GM19240 (cell line): Measurements from ENCODE around the gene SSNA1.

Experiments used
- DNase-seq: peaks from one replicate; pipeline ENCODE4 v3.0.0; 2011; ENCODE audit warnings: low spot score; ENCODE audit not compliant: insufficient read length

The SSNA1 gene

DNA sequence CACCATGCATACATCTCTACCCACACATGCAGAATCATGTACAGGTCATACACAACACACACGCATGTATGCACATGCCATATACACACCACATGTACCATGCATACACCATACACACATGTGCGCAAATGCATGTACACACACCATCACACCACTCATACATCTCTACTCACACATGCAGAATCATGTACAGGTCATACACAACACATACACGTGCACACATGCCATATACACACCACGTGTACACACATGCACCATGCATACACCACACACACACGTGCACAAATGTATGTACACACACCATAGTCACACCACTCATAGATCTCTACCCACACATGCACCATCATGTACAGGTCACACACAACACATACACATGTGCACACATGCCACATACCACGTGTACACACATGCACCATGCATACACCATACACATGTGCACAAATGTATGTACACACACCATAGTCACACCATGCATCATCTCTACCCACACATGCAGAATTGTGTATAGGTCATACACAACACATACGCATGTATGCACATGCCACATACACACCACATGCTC lies 35.6 kb upstream of the SSNA1 start:
- no peak for DNase-seq

GRCh38 chr9:137156567-137157375 lies 31.7 kb upstream of the SSNA1 start:
- no peak for DNase-seq

GRCh38 chr9:137157618-137158415 lies 30.7 kb upstream of the SSNA1 start:
- no peak for DNase-seq

DNA sequence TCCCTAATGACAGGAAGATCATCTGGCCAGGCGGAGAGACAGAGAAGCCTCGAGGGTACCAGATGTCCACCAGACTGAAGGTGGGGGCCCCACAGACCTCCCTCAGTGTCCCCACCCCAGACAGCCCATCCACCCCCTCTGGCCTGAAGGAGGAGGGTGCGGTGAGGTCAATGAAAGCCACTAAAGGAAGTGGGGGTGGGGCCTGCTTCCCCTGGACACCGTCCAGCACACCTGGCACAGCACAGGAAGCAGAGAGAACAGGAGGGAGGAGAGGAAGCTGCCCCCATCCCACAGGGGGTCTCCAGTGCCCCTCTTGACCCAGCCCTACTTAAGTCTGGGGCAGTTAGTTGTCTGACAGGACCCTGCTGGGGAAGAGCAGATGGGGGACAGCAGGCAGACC lies 29.9 kb upstream of the SSNA1 start:
- no peak for DNase-seq

DNA sequence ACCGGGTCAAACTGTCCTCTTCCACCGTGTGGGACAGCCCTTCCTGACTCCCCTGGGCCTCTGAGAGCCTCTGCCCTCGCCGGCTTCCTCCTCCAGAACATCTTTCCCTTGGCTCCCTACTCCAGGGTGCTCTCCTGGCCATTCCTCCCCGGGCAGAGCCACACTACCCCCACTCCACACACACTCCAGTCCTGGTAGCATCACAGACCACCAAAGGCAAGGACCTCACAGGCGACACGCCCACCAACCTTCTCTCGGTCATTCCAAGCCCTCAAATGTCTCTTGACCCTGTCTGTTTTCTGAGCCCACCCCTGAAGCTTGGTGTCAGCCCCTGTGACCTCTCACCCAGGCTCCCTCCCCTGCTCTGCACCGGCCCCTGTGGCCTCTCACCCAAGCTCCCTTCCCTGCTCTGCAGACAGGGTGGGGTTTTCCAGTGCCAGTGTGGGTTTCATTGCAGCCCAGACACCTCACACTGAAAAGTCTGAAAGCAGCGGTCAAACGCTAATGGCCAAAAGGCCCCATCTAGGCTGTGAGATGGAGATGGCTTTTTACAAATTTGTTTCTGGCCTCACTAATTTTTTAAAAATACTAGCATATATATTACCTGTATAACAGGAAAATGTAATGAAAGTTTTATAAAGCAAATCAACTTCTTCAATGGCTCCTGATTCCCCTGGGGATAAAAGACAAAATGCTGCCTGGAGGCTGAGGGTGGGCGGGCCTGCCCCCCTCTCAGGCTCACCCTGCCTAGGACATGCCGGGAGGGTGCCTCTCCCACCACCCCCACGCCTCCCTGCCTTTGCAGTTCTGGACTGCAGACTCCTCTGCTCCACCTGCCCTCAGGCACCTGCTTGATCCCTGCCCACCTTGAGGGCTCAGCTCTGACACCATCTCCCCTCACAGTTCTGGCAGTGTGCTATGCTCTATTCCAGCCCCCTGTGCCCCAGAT lies 29.1 kb upstream of the SSNA1 start:
- DNase-seq = no peak

DNA sequence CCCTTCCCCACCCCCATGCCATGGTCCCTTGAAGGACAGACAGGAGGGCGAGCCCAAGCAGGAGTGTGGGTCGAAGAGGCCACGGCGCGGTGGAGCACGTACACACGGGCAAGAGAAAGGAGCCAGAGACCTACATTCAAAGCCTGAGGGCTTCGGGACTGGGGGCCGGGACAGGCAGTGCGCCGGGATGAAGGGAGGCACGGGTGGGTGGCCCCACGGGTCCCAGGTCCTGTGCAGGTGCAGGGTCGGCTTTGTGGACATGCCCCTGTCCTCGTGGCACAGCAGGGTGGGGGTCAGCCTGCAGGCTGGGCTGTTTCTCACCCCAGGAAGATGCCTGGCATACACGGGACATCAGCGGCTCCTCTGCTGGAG lies 28.4 kb upstream of the SSNA1 start:
- DNase-seq = no peak

DNA sequence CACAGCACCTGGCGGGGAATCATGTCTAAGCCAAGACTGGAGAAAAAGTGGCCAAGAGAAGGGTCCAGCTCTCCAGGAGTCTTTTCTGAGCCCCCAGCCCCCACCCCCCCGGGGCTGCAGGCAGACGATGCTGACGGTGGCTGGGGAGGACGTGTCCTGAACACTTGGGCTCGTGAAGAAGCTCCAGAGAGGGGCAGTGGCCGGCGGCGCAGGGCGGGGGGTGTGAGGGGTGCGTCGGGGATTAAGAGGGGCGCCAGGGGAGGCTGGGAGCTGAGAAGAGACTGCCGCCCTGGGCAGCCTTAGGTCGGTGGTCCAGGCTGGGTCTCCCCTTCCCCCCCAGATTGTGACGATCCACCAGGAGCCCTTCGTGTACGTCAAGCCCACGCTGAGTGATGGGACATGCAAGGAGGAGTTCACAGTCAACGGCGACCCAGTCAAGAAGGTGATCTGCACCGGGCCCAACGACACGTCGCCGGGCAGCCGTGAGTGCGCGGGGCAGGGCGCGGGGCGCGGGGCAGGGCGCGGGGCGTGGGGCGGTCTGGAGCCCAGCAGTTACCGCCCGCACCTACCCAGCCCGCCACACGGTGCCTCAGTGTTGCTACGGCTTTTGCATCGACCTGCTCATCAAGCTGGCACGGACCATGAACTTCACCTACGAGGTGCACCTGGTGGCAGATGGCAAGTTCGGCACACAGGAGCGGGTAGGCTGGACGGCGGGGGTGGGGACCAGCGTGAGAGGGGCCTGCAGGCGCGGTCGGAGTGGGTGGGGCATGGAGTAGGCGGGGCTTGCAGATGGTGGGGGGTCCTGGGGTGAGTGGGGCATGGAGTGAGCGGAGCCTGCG lies 27.5 kb upstream of the SSNA1 start:
- no peak for DNase-seq

DNA sequence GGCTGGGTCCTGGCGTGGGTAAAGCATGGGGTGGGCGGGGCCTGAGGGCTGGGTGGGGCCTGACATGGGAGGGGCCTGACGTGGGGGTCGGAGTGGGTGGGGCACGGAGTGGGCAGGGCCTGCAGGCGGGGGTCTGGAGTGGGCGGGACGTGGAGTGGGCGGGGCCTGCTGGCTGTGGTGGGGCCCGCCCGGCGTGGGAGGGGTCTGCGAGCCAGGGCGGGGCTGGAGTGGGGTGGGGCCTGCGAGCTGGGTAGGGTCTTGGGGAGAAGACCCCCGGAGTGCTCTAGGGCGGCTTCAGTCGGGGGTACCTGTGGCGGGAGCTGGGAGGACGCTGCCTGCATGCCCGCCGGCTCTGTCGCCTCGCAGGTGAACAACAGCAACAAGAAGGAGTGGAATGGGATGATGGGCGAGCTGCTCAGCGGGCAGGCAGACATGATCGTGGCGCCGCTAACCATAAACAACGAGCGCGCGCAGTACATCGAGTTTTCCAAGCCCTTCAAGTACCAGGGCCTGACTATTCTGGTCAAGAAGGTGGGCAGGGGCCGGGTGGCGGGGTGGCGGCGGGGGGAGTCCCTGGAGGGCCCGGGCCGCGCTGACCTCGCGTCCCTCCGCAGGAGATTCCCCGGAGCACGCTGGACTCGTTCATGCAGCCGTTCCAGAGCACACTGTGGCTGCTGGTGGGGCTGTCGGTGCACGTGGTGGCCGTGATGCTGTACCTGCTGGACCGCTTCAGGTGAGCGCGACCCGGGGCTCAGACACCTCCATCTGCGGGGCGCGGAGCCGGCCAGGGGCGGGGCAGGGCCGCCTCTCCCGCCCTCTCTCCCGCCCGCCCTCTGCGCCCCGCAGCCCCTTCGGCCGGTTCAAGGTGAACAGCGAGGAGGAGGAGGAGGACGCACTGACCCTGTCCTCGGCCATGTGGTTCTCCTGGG lies 26.7 kb upstream of the SSNA1 start:
- no peak for DNase-seq

DNA sequence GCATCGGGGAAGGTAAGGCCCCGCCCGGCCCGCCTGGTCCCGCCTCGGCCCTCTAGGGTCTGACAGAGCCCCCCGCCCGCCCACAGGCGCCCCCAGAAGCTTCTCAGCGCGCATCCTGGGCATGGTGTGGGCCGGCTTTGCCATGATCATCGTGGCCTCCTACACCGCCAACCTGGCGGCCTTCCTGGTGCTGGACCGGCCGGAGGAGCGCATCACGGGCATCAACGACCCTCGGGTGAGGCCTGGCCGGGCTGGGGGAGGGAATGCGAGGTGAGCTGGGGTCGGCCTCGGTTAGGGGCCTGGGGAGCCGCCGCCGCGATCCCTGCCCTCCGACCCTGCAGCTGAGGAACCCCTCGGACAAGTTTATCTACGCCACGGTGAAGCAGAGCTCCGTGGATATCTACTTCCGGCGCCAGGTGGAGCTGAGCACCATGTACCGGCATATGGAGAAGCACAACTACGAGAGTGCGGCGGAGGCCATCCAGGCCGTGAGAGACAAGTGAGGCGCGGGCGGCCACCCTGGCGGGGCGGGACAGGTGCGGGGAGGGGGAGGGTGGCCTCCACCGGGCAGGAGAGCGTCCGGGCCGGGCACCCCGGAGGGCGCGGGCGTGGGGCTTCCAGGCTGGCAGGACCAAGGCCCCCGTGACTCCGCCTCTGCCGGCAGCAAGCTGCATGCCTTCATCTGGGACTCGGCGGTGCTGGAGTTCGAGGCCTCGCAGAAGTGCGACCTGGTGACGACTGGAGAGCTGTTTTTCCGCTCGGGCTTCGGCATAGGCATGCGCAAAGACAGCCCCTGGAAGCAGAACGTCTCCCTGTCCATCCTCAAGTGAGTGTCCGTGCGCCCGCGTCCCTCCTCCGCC lies 25.7 kb upstream of the SSNA1 start:
- DNase-seq = no peak

DNA sequence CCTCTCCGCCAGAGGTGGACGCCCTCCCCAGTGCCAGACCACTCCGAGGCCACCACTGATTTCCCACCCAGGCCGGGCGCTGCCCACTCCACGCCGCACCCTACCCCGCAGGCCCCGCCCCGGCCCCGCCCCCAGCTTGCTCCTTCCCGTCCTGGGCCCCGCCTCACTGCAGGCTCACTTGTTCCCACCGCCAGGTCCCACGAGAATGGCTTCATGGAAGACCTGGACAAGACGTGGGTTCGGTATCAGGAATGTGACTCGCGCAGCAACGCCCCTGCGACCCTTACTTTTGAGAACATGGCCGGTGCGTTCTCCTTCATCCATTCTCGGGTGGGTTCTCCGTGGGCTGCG lies 25.1 kb upstream of the SSNA1 start:
- no peak for DNase-seq

- no peak for DNase-seq
These were observed 24.7 kb upstream of the SSNA1 start for GRCh38 chr9:137163805-137164204.

DNA sequence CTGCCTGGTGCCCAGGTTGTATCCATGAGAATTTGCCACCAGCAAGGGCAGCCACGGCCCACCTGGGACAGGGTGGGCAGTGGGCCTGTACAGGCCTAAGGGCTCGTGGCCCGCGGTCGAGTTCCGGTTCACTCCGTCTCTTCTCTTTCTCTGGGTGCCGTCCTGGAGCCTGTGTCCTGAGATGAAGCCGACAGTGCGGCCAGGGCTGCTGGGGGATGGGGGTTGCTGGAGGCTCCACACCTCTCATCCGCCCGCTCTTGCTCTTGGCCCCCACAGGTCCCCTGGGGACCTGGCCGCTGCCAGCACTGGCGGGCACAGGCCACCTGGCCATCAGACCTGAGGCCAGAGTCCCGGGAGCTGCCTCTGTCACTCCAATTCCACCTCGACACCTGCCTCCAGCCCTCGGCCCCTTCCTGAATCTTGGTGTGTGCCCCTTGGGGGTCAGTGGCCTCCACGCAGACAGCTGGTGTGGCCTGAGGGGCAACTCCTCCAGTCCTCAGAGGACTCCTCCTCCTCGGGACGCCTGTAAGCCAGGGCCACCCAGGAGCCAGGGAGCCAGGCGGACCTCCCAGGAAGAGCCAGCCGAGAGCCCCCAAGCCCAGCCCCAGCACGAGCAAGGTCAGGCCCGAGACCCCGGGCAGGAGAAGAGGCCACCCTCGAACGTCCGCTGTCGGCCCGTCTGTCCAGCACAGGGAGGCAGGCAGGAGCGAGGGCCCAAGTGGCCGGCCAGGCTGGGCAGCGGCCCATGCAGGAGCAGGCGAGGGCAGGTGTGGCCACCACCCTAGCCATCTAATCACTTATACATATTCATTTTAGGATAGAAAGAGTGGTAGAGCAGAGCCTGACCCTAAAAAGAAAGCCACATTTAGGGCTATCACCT lies 23.9 kb upstream of the SSNA1 start:
- no peak for DNase-seq

DNA sequence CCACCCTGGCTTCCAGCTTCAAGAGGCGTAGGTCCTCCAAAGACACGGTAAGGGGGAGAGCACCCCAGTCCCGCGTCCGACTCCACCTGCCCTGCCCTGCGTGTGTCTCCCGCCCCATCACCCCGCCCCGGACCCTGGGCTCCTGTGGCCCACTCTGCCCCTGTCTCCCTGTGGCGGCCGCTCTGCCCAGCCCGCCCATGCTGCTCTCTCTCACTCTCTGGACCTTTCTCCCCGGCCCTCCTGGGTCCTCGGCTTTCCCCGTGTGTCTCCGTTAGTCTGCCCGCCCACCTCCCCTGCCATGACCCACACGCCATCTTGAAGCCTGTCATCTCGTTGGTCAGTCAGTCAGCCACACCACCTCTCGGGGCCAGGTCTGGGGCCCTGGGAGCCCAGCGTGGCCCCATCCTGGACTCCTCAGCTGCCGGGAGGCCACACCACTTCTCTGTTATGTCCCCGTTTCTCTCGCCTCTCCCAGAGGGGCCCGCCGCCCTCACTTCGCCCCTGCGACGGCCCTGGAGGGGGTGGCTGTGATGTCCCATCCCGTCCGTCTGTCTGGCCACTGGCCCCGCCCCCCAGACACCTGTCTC lies 23.1 kb upstream of the SSNA1 start:
- DNase-seq = no peak

DNA sequence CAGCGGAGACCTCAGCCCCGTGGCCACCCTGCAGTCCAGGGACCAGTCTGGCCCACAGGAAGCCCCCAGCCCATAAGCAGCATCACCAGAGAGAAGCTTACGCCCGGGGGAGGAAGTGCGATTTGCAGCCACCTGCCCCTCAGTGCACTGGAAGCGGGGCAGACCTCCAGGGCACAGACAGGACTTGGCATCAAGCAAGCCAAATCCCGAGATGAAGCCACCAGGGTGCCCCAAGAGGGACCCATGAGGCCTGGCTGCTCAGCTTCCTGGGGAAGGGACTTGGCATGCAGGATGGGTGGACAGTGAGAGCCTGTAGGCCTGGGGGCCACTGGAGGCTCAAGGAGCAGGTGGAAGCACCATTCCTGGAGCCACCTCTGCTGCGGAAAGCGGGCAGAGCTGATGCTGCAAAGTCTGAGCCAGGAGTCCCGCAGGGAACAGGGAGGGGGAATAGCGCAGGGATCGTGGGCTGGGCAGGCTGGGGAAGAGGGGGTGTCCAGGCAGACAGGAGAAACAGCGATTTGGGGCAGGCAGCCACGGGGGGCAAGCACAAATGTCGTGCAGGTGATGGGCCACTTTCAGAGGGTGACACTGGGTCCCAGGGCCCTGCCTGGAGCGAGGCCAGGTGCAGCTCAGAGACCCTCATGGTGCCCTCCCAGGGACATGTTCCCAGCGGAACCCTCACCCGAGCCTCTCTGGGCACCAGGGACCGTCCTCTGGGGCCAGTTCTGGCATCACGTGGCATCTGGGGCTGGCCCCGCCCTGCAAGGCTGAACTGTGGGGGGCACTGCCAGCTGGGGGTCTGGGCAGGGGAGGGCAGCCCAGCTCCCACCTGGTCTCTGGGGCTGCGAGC lies 21.9 kb upstream of the SSNA1 start:
- no peak for DNase-seq

- no peak for DNase-seq
These were observed 21.2 kb upstream of the SSNA1 start for GRCh38 chr9:137167277-137167746.
